Progenitor cell of endocrine pancreas (in vitro differentiated cells): Measurements from ENCODE around the gene TICRR. TPM values are rescaled to one million over a fixed set of nuclear protein-coding genes. Genes with fewer than 3 reads are reported as not detected.
"Not testable (repeated sequence)": the region's sequence is repeated elsewhere in the genome, so short reads cannot be mapped to it uniquely, and the experiment has no call there.

Experiments used
- DNase-seq: peaks from one replicate; pipeline ENCODE4 v3.0.0; 2021; ENCODE audit warnings: low spot score; ENCODE audit not compliant: unreplicated experiment
- H3K27ac Mint-ChIP-seq: 2 replicates; pipeline ENCODE4 v1.8.0; 2021; ENCODE audit warnings: mild to moderate bottlenecking, moderate library complexity, mixed read lengths
- H3K27me3 Mint-ChIP-seq: 2 replicates; pipeline ENCODE4 v1.8.0; 2021; ENCODE audit warnings: mixed read lengths
- H3K36me3 Mint-ChIP-seq: 2 replicates; pipeline ENCODE4 v1.8.0; 2022; ENCODE audit warnings: mixed read lengths; ENCODE audit not compliant: insufficient read depth
- H3K4me1 Mint-ChIP-seq: 2 replicates; pipeline ENCODE4 v1.8.0; 2021; ENCODE audit warnings: low read depth, mixed read lengths
- H3K4me3 Mint-ChIP-seq: 2 replicates; pipeline ENCODE4 v1.8.0; 2021; ENCODE audit warnings: low read depth, mild to moderate bottlenecking, moderate library complexity, mixed read lengths
- H3K9me3 Mint-ChIP-seq: 2 replicates; pipeline ENCODE4 v1.8.0; 2021; ENCODE audit warnings: low read depth, mixed read lengths
- CTCF ChIP-seq: fragments of 200-600 bp; sonication (generic); IDR thresholded peaks from one replicate; pipeline ENCODE4 v1.5.0; 2021; ENCODE audit warnings: antibody characterized with exemption, mild to moderate bottlenecking; ENCODE audit not compliant: unreplicated experiment
- total RNA-seq: library from RNA; stranded (reverse); gene quantifications from 2 replicates; pipeline ENCODE4 v1.2.1, GENCODE V29; 2021

Gene TICRR
- total RNA-seq, 1 donor from 2014 or later: 13.9 TPM

GRCh38 chr15:89569090-89569745 is 6.1 kb upstream of the TICRR start:
- peaks cover 20% of the 10 kb centered on the region for H3K27me3 Mint-ChIP-seq
- no peaks in the 10 kb centered on the region for H3K4me1 Mint-ChIP-seq
- no peak overlapping the region for H3K4me3 Mint-ChIP-seq
- no peak for DNase-seq
- TF ChIP-seq CTCF: no peak
- H3K36me3 Mint-ChIP-seq: no peaks in the 10 kb centered on the region
- H3K27ac Mint-ChIP-seq: no peak overlapping the region
- H3K9me3 Mint-ChIP-seq: peaks cover 10% of the 10 kb centered on the region

- H3K4me1 Mint-ChIP-seq: peaks cover 17% of the 10 kb centered on the region
- H3K4me3 Mint-ChIP-seq: peak overlapping the region; percentile 85
- TF ChIP-seq CTCF: no peak
- peak overlapping the region; percentile 58 for H3K27ac Mint-ChIP-seq
- DNase-seq: no peak
- peaks cover 10% of the 10 kb centered on the region for H3K27me3 Mint-ChIP-seq
- no peaks in the 10 kb centered on the region for H3K9me3 Mint-ChIP-seq
- peaks cover 2% of the 10 kb centered on the region for H3K36me3 Mint-ChIP-seq
Measured at GRCh38 chr15:89575656-89576416, 567 bp downstream of the TICRR start.

- Mint-ChIP-seq H3K9me3 (no peaks in the 10 kb centered on the region), H3K36me3 (peaks cover 2% of the 10 kb centered on the region), H3K4me1 (peaks cover 17% of the 10 kb centered on the region), H3K27ac (no peak overlapping the region), H3K27me3 (peaks cover 10% of the 10 kb centered on the region), H3K4me3 (peak overlapping the region; percentile 85)
- no peak for TF ChIP-seq CTCF
- no peak for DNase-seq
Measured at GRCh38 chr15:89576417-89576773, 1.1 kb downstream of the TICRR start.

GRCh38 chr15:89577776-89578115 is 2.5 kb downstream of the TICRR start:
- DNase-seq: no peak
- peaks cover 2% of the 10 kb centered on the region for H3K36me3 Mint-ChIP-seq
- H3K27me3 Mint-ChIP-seq: peaks cover 2% of the 10 kb centered on the region
- H3K27ac Mint-ChIP-seq: no peak overlapping the region
- TF ChIP-seq CTCF: no peak
- H3K9me3 Mint-ChIP-seq: no peaks in the 10 kb centered on the region
- H3K4me1 Mint-ChIP-seq: peaks cover 17% of the 10 kb centered on the region
- H3K4me3 Mint-ChIP-seq: peak overlapping the region; percentile 41

- TF ChIP-seq CTCF: no peak
- peaks cover 17% of the 10 kb centered on the region for H3K4me1 Mint-ChIP-seq
- peak overlapping the region; percentile 41 for H3K4me3 Mint-ChIP-seq
- H3K27me3 Mint-ChIP-seq: no peaks in the 10 kb centered on the region
- no peak for DNase-seq
- H3K9me3 Mint-ChIP-seq: no peaks in the 10 kb centered on the region
- no peak overlapping the region for H3K27ac Mint-ChIP-seq
- H3K36me3 Mint-ChIP-seq: peaks cover 2% of the 10 kb centered on the region
Measured at GRCh38 chr15:89578146-89578545, 2.9 kb downstream of the TICRR start.

- not testable (repeated sequence) for DNase-seq, H3K27me3 Mint-ChIP-seq, H3K9me3 Mint-ChIP-seq, H3K4me3 Mint-ChIP-seq, H3K27ac Mint-ChIP-seq, H3K36me3 Mint-ChIP-seq
- H3K4me1 Mint-ChIP-seq: peaks cover 17% of the 10 kb centered on the region
Measured at GRCh38 chr15:89580747-89581146, 5.5 kb downstream of the TICRR start.
